K562 (cell line): ENCODE results near the gene RGS19. TPM values are rescaled to one million over a fixed set of nuclear protein-coding genes. Genes with fewer than 3 reads are reported as not detected.
A peak's percentile ranks its signal among the peaks of the same experiment; 100 is the strongest.

ENCODE experiments used
- ATAC-seq: fragments of 200-7000 bp; cut with Tn5 transposase; 3 replicates; pipeline ENCODE4 v1.9.1; 2020; ENCODE audit warnings: moderate library complexity
- BruUV-seq: library from RNA; stranded (reverse); fragments of 400-500 nt; replicated peaks from 2 replicates; lab custom pipeline; 2021; lab: Mats Ljungman, UMichigan
- CTCF ChIA-PET: fragments of 300-600 bp; formaldehyde crosslinking; extraction: SDS; loops from one replicate; lab custom pipeline; 2021; ENCODE audit warnings: low intra/inter-chr PET ratio; lab: Yijun Ruan, JAX
- POLR2A ChIA-PET: fragments of 300-600, 350-650 bp; sonication (Branson Sonifier 250); formaldehyde crosslinking; extraction: SDS; loops from one replicate; lab custom pipeline; 2021; ENCODE audit warnings: antibody characterized with exemption, inconsistent platforms; lab: Yijun Ruan, JAX
- DNase-seq, 4 experiments: peaks; one replicate each; pipeline versions ENCODE4 v3.0.0 to v3.0.0-alpha.2; 2011 to 2018; ENCODE audit warnings: low spot score in 3 of 4, mixed read lengths in 3 of 4; ENCODE audit errors: extremely low read depth in 1 of 4
- FAIRE-seq: peaks from 2 replicates; lab custom pipeline; 2011; peaks lifted over from hg19 to GRCh38; lab: Jason Lieb, UNC
- H2AFZ ChIP-seq: 2 replicates; pipeline ENCODE4 v1.6.0; 2011; ENCODE audit warnings: low read depth, low read length, control low read depth, inconsistent platforms
- H3K27ac ChIP-seq: fragments of 200-600 bp; 3 replicates; pipeline ENCODE4 v1.8.0; 2011; ENCODE audit warnings: low read depth, mild to moderate bottlenecking, control low read depth, inconsistent platforms, low read length, moderate library complexity, mixed read lengths; ENCODE audit errors: extremely low read depth
- H3K27me3 ChIP-seq, 2 experiments: fragments of 300-600 bp in 1 of 2; 2 replicates in 1 of 2; 3 replicates in 1 of 2; pipeline versions ENCODE4 v1.6.0 to v1.8.0; 2011; ENCODE audit warnings: inconsistent platforms in 2 of 2, low read length in 2 of 2, mild to moderate bottlenecking in 1 of 2, mixed read lengths in 1 of 2, moderate library complexity in 1 of 2; ENCODE audit not compliant: control insufficient read depth in 2 of 2, insufficient read depth in 2 of 2
- H3K36me3 ChIP-seq: fragments of 300-600 bp; 3 replicates; pipeline ENCODE4 v1.8.0; 2011; ENCODE audit warnings: mild to moderate bottlenecking, low read length, inconsistent platforms; ENCODE audit not compliant: control insufficient read depth, insufficient read depth
- H3K4me1 ChIP-seq, 2 experiments: fragments of 200-600 bp in 1 of 2; replicated peaks in 1 of 2; 2 replicates in 1 of 2; 3 replicates in 1 of 2; pipeline versions ENCODE4 v1.5.1 to v1.8.0; 2011; ENCODE audit warnings: inconsistent platforms in 2 of 2, low read length in 2 of 2, mild to moderate bottlenecking in 1 of 2, mixed read lengths in 1 of 2, moderate library complexity in 1 of 2; ENCODE audit not compliant: control insufficient read depth in 2 of 2, insufficient read depth in 2 of 2
- H3K4me2 ChIP-seq: 2 replicates; pipeline ENCODE4 v1.6.1; 2011; ENCODE audit warnings: low read length, control low read depth, inconsistent platforms, mixed read lengths; ENCODE audit not compliant: insufficient read depth
- H3K4me3 ChIP-seq: fragments of 200-600 bp; sonication (generic), shearing (Covaris generic); 2 replicates; pipeline ENCODE4 v1.5.1; 2016; ENCODE audit warnings: control low read depth, inconsistent platforms
- H3K79me2 ChIP-seq: fragments of 200-600 bp; 3 replicates; pipeline ENCODE4 v1.8.0; 2011; ENCODE audit warnings: low read length, inconsistent platforms; ENCODE audit not compliant: control insufficient read depth, insufficient read depth
- H3K9ac ChIP-seq, 2 experiments: 2 replicates each; pipeline versions ENCODE4 v1.6.0 to v1.6.1; 2011; ENCODE audit warnings: low read depth in 2 of 2, low read length in 2 of 2, control low read depth in 1 of 2, inconsistent platforms in 1 of 2, mild to moderate bottlenecking in 1 of 2, mixed read lengths in 1 of 2; ENCODE audit not compliant: insufficient read depth in 1 of 2
- H3K9me1 ChIP-seq: one replicate; pipeline ENCODE4 v1.6.0; 2011; ENCODE audit warnings: inconsistent platforms, mild to moderate bottlenecking, low read length, moderate library complexity; ENCODE audit not compliant: control insufficient read depth, insufficient read depth
- H3K9me3 ChIP-seq: replicated peaks from 2 replicates; pipeline ENCODE4 v1.5.1; 2011; ENCODE audit warnings: low read depth, low read length, inconsistent platforms; ENCODE audit not compliant: control insufficient read depth, insufficient read depth
- H4K20me1 ChIP-seq: replicated peaks from 2 replicates; pipeline ENCODE4 v1.6.1; 2011; ENCODE audit warnings: low read length, inconsistent platforms, mixed read lengths; ENCODE audit not compliant: control insufficient read depth, insufficient read depth
- CREB3 ChIP-seq: fragments of 450-650 bp; conservative IDR thresholded peaks from 2 replicates; pipeline ENCODE4 v1.6.1; 2016; ENCODE audit warnings: missing genetic modification characterization, low read depth, mild to moderate bottlenecking, missing compliant biosample characterization, moderate library complexity
- CREM ChIP-seq: IDR thresholded peaks from 2 replicates; pipeline ENCODE4 v1.6.1; 2014; ENCODE audit warnings: antibody characterized with exemption, low read depth
- GTF2E2 ChIP-seq: fragments of 200-800 bp; sonication (Bioruptor generic); IDR thresholded peaks from 2 replicates; pipeline ENCODE4 v1.6.1; 2016; ENCODE audit warnings: missing genetic modification characterization, missing compliant biosample characterization
- HES1 ChIP-seq: fragments of 450-650 bp; IDR thresholded peaks from 2 replicates; pipeline ENCODE4 v1.6.1; 2016; ENCODE audit warnings: low read depth, mild to moderate bottlenecking, moderate library complexity
- JUN ChIP-seq, 2 experiments: sonication (generic) in 1 of 2; formaldehyde crosslinking in 1 of 2; IDR thresholded peaks; 2 replicates each; pipeline versions ENCODE4 v1.6.1 to v1.8.0; 2012 to 2022; ENCODE audit warnings: borderline replicate concordance in 2 of 2, mild to moderate bottlenecking in 2 of 2, improper control_type of control experiment in 1 of 2, low read depth in 1 of 2, low read length in 1 of 2, missing genetic modification reagents in 1 of 2
- MCM2 ChIP-seq: fragments of 450-650 bp; IDR thresholded peaks from 2 replicates; pipeline ENCODE4 v1.6.1; 2017; ENCODE audit warnings: low read depth, mild to moderate bottlenecking
- NR3C1 ChIP-seq: sonication (generic); formaldehyde crosslinking; IDR thresholded peaks from 2 replicates; pipeline ENCODE4 v1.8.1; 2022; ENCODE audit warnings: missing genetic modification reagents
- SRSF1 ChIP-seq: fragments of 200-400 bp; formaldehyde crosslinking; IDR thresholded peaks from 2 replicates; pipeline ENCODE4 v1.6.1; 2017; ENCODE audit warnings: mild to moderate bottlenecking, low read depth, low read length, moderate library complexity
- ZNF124 ChIP-seq: sonication (generic); formaldehyde crosslinking; IDR thresholded peaks from 2 replicates; pipeline ENCODE4 v1.8.1; 2022; ENCODE audit warnings: missing genetic modification reagents
- ZNF311 ChIP-seq: fragments of 250-450 bp; sonication (Bioruptor Pico); IDR thresholded peaks from 2 replicates; pipeline ENCODE4 v1.4.0; 2020; ENCODE audit warnings: mild to moderate bottlenecking, moderate library complexity
- ZNF449 ChIP-seq: fragments of 250-450 bp; sonication (Bioruptor Pico); IDR thresholded peaks from 2 replicates; pipeline ENCODE4 v1.8.0; 2022; ENCODE audit warnings: moderate library complexity, mild to moderate bottlenecking, inconsistent platforms
- ZNF583 ChIP-seq: fragments of 250-450 bp; sonication (Bioruptor Pico); IDR thresholded peaks from 2 replicates; pipeline ENCODE4 v1.4.0; 2020
- WGBS: fragments of 100-300 bp; shearing (Covaris generic); methylation state at CpG from one replicate; pipeline ENCODE4 v1.1.6; 2016; ENCODE audit warnings: low coverage, mixed read lengths; ENCODE audit not compliant: insufficient coverage; ENCODE audit errors: missing lambda C conversion rate; 5-methylcytosine and 5-hydroxymethylcytosine counted together
- in situ Hi-C: fragments of 300-500 bp; cut with MboI; formaldehyde crosslinking; loops from 4 replicates; pipeline ENCODE4 v1.15.0; 2018; ENCODE audit warnings: inconsistent platforms, mixed read lengths
- intact Hi-C: fragments of 100-400 bp; cut with micrococcal nuclease; formaldehyde crosslinking; loops from 2 replicates; pipeline ENCODE4 v1.14.2; 2022
- polyA plus RNA-seq, 8 experiments: library from polyadenylated mRNA; depleted of rRNA in 4 of 8; stranded (reverse) in 5 of 8; unstranded in 3 of 8; fragments of >200 nt; fragmentation: Nextera tagmentation in 2 of 8; fragmentation: Illumina TruSeq in 1 of 8; extraction: Ambion mirVana in 2 of 8; extraction: Trizol in 1 of 8; gene quantifications; 2 replicates each; pipeline versions ENCODE4 v1.2.1 to v1.2.3, GENCODE V29; 2011 to 2014; ENCODE audit warnings: inconsistent platforms in 1 of 8, missing spikeins in 1 of 8
- total RNA-seq, 7 experiments: library from RNA; depleted of rRNA in 6 of 7; stranded (reverse); fragments of >200 nt in 6 of 7; fragmentation: Illumina TruSeq in 2 of 7; extraction: Trizol in 2 of 7; gene quantifications; 2 replicates each; pipeline versions ENCODE4 v1.2.1 to v1.2.3, GENCODE V29; 2011 to 2021; ENCODE audit warnings: low replicate concordance in 1 of 7

Gene RGS19
- total and polyA plus RNA-seq, 9 of the 15 experiments (the other 6 are each of a cell fraction or from before 2014, with no cell fraction given), result 0.41 to 23.7 (median 14.6) TPM

- Histone ChIP-seq H3K27ac (no peak overlapping the region), H4K20me1 (no peaks in the 10 kb centered on the region), H3K4me1 (peaks cover 33 to 85% of the 10 kb centered on the region in 2 experiments)
These were observed 41.1 kb downstream of the RGS19 start for GRCh38 chr20:64038224-64038564.

GRCh38 chr20:64037498-64038213, 41.7 kb downstream of the RGS19 start:
- peak; percentile 66 for FAIRE-seq
- in situ Hi-C loops (no loop called here), intact Hi-C loops (loop anchor here (2.0 to 5.0 kb wide), 3 partner anchors 17 to 500 kb away; partner anchors contain the start of gene PTK6)
- no peaks in the 10 kb centered on the region; the same call in 2 of the 3 replicates for H3K79me2 ChIP-seq
- H3K4me1 ChIP-seq, result peaks cover 33 to 84% of the 10 kb centered on the region in 2 experiments
- peaks cover 3% of the 10 kb centered on the region for H3K9me1 ChIP-seq
- WGBS, result 20% methylated on average over 27 of the region's 36 CpGs
- POLR2A ChIA-PET, result interaction anchor here (0.8 to 1.0 kb wide), 3 partner anchors 7 to 506 kb away, joined by 3 read pairs; no protein-coding TSS in a partner anchor
- no peak overlapping the region for H2AFZ ChIP-seq
- peak overlapping the region; percentile 51 for H3K4me3 ChIP-seq
- no peaks in the 10 kb centered on the region for H3K27me3 ChIP-seq
- peaks cover 25% of the 10 kb centered on the region; the same call in 2 of the 3 replicates for H3K36me3 ChIP-seq
- CTCF ChIA-PET, result interaction anchor here (0.6 to 2.1 kb wide), 5 partner anchors 16 to 596 kb away, joined by 3 to 16 read pairs (median 3); partner anchors contain the start of gene PRPF6
- DNase-seq, result peak; percentile 54 to 61 (median 60)
- H4K20me1 ChIP-seq, result no peaks in the 10 kb centered on the region
- no peak overlapping the region for H3K27ac ChIP-seq
- no peaks in the 10 kb centered on the region for H3K9me3 ChIP-seq
- ATAC-seq, result peak; percentile 9
- H3K9ac ChIP-seq, result peak overlapping the region; percentile 14 to 92; a peak in 3 of 4 replicates
- peak overlapping the region; percentile 74 for H3K4me2 ChIP-seq
- no TSS peak for BruUV-seq
- TF ChIP-seq HES1 (no peak), ZNF583 (CRISPR knock-in tag) (no peak), MCM2 (no peak), CREM (no peak), SRSF1 (no peak), ZNF311 (CRISPR knock-in tag) (no peak), CREB3 (no peak), ZNF449 (CRISPR knock-in tag) (no peak)

More at GRCh38 chr20:64038224-64038564, 41.1 kb downstream of the RGS19 start:
- FAIRE-seq (no peak), DNase-seq (peak in 1 of 4 experiments; percentile 44), ATAC-seq (peak; percentile 52)
- intact Hi-C loops (loop anchor here (2.0 to 5.0 kb wide), 3 partner anchors 17 to 501 kb away; partner anchors contain the start of gene PTK6), in situ Hi-C loops (no loop called here)
- peaks cover 3% of the 10 kb centered on the region for H3K9me1 ChIP-seq
- no peaks in the 10 kb centered on the region for H3K9me3 ChIP-seq
- POLR2A ChIA-PET, result interaction anchor here (0.7 to 2.0 kb wide), 6 partner anchors 8 to 157 kb away, joined by 3 to 14 read pairs (median 4); partner anchors contain the start of gene TCEA2
- no TSS peak for BruUV-seq
- H3K27me3 ChIP-seq, result no peaks in the 10 kb centered on the region
- peak overlapping the region; percentile 69 to 92; a peak in 3 of 4 replicates for H3K9ac ChIP-seq
- TF ChIP-seq NR3C1 (0 out of 2 replicates have a peak, but pooled peaks have one; percentile 15), ZNF124 (CRISPR knock-in tag) (0 out of 2 replicates have a peak, but pooled peaks have one; percentile 41), GTF2E2 (peak; percentile 10; the same call in 1 of the 2 replicates), JUN (IDR thresholded peaks at IDR 0.05; ENCODE audit: borderline replicate concordance, low read depth, low read length) (no peak), JUN (CRISPR knock-in tag; IDR thresholded peaks at IDR 0.05; ENCODE audit: borderline replicate concordance) (no peak)
- H2AFZ ChIP-seq, result peak overlapping the region; percentile 96
- H3K4me2 ChIP-seq, result peak overlapping the region; percentile 74
- CTCF ChIA-PET, result interaction anchor here (1.3 to 2.1 kb wide), 3 partner anchors 19 to 82 kb away, joined by 3 to 16 read pairs (median 9); partner anchors contain the start of gene PRPF6
- peaks cover 20% of the 10 kb centered on the region; the same call in 2 of the 3 replicates for H3K36me3 ChIP-seq
- WGBS, result 7% methylated on average over 14 of the region's 30 CpGs
- no peaks in the 10 kb centered on the region; the same call in 2 of the 3 replicates for H3K79me2 ChIP-seq
- peak overlapping the region; percentile 51 for H3K4me3 ChIP-seq
